Ishikawa (cell line): Measurements from ENCODE around the gene MACF1.
A peak's percentile ranks its signal among the peaks of the same experiment; 100 is the strongest.

Source experiments
- CEBPB ChIP-seq: IDR thresholded peaks from 2 replicates; pipeline ENCODE4 v1.6.1; 2012
- CREB1 ChIP-seq: IDR thresholded peaks from 2 replicates; pipeline ENCODE4 v1.6.1; 2012; ENCODE audit warnings: low read depth
- EGR1 ChIP-seq: IDR thresholded peaks from 2 replicates; pipeline ENCODE4 v1.6.1; 2012
- EP300 ChIP-seq: IDR thresholded peaks from 2 replicates; pipeline ENCODE4 v1.6.1; 2012; ENCODE audit warnings: borderline replicate concordance
- FOXM1 ChIP-seq: IDR thresholded peaks from 2 replicates; pipeline ENCODE4 v1.6.1; 2012; ENCODE audit warnings: low read depth, borderline replicate concordance
- MAX ChIP-seq: IDR thresholded peaks from 2 replicates; pipeline ENCODE4 v1.6.1; 2012
- NFIC ChIP-seq: IDR thresholded peaks from 2 replicates; pipeline ENCODE4 v1.6.1; 2012
- RAD21 ChIP-seq: IDR thresholded peaks from 2 replicates; pipeline ENCODE4 v1.6.1; 2012; ENCODE audit warnings: low read depth
- REST ChIP-seq: IDR thresholded peaks from 2 replicates; pipeline ENCODE4 v1.6.1; 2012; ENCODE audit warnings: low read depth, mild to moderate bottlenecking
- TAF1 ChIP-seq: IDR thresholded peaks from 2 replicates; pipeline ENCODE4 v1.6.1; 2012; ENCODE audit warnings: low read depth, mild to moderate bottlenecking
- TCF12 ChIP-seq: IDR thresholded peaks from 2 replicates; pipeline ENCODE4 v1.6.1; 2012; ENCODE audit warnings: low read depth
- TEAD4 ChIP-seq: IDR thresholded peaks from 2 replicates; pipeline ENCODE4 v1.6.1; 2012
- USF1 ChIP-seq: IDR thresholded peaks from 2 replicates; pipeline ENCODE4 v1.6.1; 2012
- YY1 ChIP-seq: IDR thresholded peaks from 2 replicates; pipeline ENCODE4 v1.6.1; 2012; ENCODE audit warnings: low read depth
- ZBTB7A ChIP-seq: IDR thresholded peaks from 2 replicates; pipeline ENCODE4 v1.6.1; 2012; ENCODE audit warnings: low read depth

Gene MACF1

GRCh38 chr1:39395357-39395831 lies 190.9 kb downstream of the MACF1 start:
- TF ChIP-seq ZBTB7A = no peak
- peak; percentile 67; the same call in 1 of the 2 replicates for TF ChIP-seq EGR1
- no peak for TF ChIP-seq USF1
- peak; percentile 15; the same call in 1 of the 2 replicates for TF ChIP-seq CREB1
- TF ChIP-seq TCF12 = peak; percentile 78; the same call in 1 of the 2 replicates
- peak; percentile 81 for TF ChIP-seq FOXM1
- TF ChIP-seq TEAD4 = peak; percentile 87
- peak; percentile 77 for TF ChIP-seq EP300
- no peak for TF ChIP-seq YY1
- no peak for TF ChIP-seq TAF1
- TF ChIP-seq MAX = peak; percentile 45; the same call in 1 of the 2 replicates
- 0 out of 2 replicates have a peak, but pooled peaks have one; percentile 4 for TF ChIP-seq CEBPB
- no peak for TF ChIP-seq RAD21
- no peak for TF ChIP-seq REST
- peak; percentile 64 for TF ChIP-seq NFIC

- TF ChIP-seq NFIC (no peak), YY1 (no peak), TAF1 (no peak), TCF12 (no peak), TEAD4 (no peak), CEBPB (no peak), ZBTB7A (no peak), USF1 (no peak), REST (no peak), EP300 (no peak), RAD21 (no peak), FOXM1 (no peak), CREB1 (no peak), EGR1 (no peak), MAX (no peak)
These were observed 192.2 kb downstream of the MACF1 start for GRCh38 chr1:39396671-39397070.

GRCh38 chr1:39397487-39397886 lies 193.0 kb downstream of the MACF1 start:
- TF ChIP-seq TCF12 (no peak), ZBTB7A (no peak), EP300 (no peak), MAX (no peak), CREB1 (no peak), REST (no peak), EGR1 (no peak), USF1 (no peak), TAF1 (no peak), RAD21 (no peak), TEAD4 (no peak), YY1 (no peak), FOXM1 (no peak), NFIC (no peak), CEBPB (no peak)
